ENCODE measurements around the gene TP53BP2.

TP53BP2 gene

GRCh38 chr1:223733898-223734852 lies 111.6 kb downstream of the TP53BP2 start:
- TF ChIP-seq CTCF (IDR thresholded peaks at IDR 0.05; ENCODE audit: control extremely low read depth, extremely low read depth, low read depth, missing control alignments) = no peak
- CTCF ChIA-PET = interaction anchor here (1.0 to 9.8 kb wide), 3 partner anchors 17 to 36 kb away, joined by 3 to 68 read pairs (median 3); no protein-coding TSS in a partner anchor
- DNase-seq (ENCODE audit: extremely low spot score) = no peak
- POLR2A ChIA-PET = no interaction called here

GRCh38 chr1:223732993-223733798 lies 112.6 kb downstream of the TP53BP2 start:
- no peak for TF ChIP-seq CTCF (IDR thresholded peaks at IDR 0.05; ENCODE audit: control extremely low read depth, extremely low read depth, low read depth, missing control alignments)
- ChIA-PET CTCF (interaction anchor here (1.0 to 9.8 kb wide), 3 partner anchors 14 to 35 kb away, joined by 3 to 68 read pairs (median 4); no protein-coding TSS in a partner anchor), POLR2A (no interaction called here)
- no peak for DNase-seq (ENCODE audit: extremely low spot score)

- ChIA-PET POLR2A (no interaction called here), CTCF (interaction anchor here (1.3 to 1.8 kb wide), 5 partner anchors 10 to 81 kb away, joined by 3 to 7 read pairs (median 3); no protein-coding TSS in a partner anchor)
- DNase-seq (ENCODE audit: extremely low spot score) = no peak
- no peak for TF ChIP-seq CTCF (IDR thresholded peaks at IDR 0.05; ENCODE audit: control extremely low read depth, extremely low read depth, low read depth, missing control alignments)
Measured at GRCh38 chr1:223731133-223731770, 114.5 kb downstream of the TP53BP2 start.

GRCh38 chr1:223730479-223731132 lies 115.1 kb downstream of the TP53BP2 start:
- no peak for TF ChIP-seq CTCF (IDR thresholded peaks at IDR 0.05; ENCODE audit: control extremely low read depth, extremely low read depth, low read depth, missing control alignments)
- ChIA-PET POLR2A (interaction anchor here (0.7 kb wide), 1 partner anchor 1989 kb away, joined by 6 read pairs; the partner anchor contains the start of gene DUSP10), CTCF (interaction anchor here (0.8 to 1.8 kb wide), 6 partner anchors 11 to 81 kb away, joined by 3 to 7 read pairs (median 3); no protein-coding TSS in a partner anchor)
- DNase-seq (ENCODE audit: extremely low spot score) = no peak

GRCh38 chr1:223729906-223730305 lies 115.8 kb downstream of the TP53BP2 start:
- DNase-seq (ENCODE audit: extremely low spot score) = no peak
- POLR2A ChIA-PET = interaction anchor here (0.7 kb wide), 1 partner anchor 1988 kb away, joined by 6 read pairs; the partner anchor contains the start of gene DUSP10
- CTCF ChIA-PET = interaction anchor here (0.8 to 1.5 kb wide), 3 partner anchors 14 to 29 kb away, joined by 3 to 5 read pairs (median 4); no protein-coding TSS in a partner anchor
- TF ChIP-seq CTCF (IDR thresholded peaks at IDR 0.05; ENCODE audit: control extremely low read depth, extremely low read depth, low read depth, missing control alignments) = no peak

Data from GM10248 (cell line).